HG02885 (cell line): ENCODE measurements around the gene NFKB2.

Source experiments
- ATAC-seq: cut with Tn5 transposase; IDR thresholded peaks from one replicate; pipeline ENCODE4 v1.9.1; 2021; ENCODE audit warnings: mild to moderate bottlenecking; ENCODE audit not compliant: unreplicated experiment, poor library complexity

The NFKB2 gene

DNA sequence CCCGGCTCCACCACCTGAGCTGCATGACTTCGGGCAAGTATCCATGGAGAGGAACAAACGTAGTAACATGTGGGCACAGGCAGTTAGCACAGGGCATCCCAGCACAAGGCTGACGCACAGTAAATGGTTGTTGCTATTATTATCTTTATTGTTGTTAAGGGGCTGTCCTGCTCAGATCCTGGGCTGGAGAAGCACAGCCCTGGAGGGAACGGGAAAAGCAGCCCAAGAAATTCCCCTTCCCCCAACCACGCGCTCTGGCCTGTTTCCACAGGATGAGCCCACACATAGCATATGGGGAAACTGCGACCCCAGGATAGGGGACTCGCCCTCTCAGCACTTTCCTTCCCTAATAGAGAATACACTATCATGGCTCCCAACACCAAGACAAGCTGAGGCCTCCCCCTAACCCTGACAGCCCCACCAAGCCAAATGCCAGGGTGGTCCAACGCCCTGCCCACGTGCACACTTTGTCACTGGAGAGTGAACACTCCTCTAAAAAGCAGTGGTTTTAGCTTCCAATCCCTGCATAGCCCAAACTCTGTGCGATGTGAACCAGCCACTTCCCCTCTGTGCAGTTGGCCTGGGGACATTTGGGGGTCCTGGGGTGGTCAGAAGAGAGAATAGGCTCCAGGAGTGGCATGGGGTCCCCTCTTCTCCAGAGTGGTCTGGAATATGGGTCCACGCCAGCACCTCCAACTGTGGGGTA, 12.1 kb downstream of the NFKB2 start:
- no peak for ATAC-seq

DNA sequence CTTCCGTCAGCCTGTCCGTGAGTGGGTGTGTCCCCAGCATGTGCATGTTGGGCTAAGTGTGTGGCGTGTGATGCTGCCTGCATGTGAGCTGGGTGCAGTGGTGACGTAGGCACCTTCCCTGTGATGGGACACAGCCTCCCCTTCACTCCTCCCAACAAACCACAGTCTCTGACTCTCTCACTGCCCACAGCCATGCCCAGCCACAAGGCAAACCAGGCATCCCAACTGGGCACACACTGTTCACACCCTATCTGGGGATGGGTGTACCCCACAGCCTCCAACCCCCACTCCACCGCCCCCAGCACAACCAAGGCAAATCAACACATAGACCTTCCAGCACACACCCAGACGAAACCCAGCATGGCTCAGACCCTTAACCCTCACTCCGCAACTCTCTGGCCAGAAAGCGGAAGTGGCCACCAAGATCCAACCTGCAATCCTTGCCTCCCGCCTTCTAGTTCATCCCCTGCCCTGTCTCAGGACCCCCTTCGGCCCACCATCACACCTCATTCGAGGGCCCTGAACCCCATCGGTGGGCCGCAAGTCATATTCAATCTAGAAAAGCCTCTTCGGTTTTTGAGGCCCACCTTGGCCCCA, 12.7 kb downstream of the NFKB2 start:
- ATAC-seq, result no peak

DNA sequence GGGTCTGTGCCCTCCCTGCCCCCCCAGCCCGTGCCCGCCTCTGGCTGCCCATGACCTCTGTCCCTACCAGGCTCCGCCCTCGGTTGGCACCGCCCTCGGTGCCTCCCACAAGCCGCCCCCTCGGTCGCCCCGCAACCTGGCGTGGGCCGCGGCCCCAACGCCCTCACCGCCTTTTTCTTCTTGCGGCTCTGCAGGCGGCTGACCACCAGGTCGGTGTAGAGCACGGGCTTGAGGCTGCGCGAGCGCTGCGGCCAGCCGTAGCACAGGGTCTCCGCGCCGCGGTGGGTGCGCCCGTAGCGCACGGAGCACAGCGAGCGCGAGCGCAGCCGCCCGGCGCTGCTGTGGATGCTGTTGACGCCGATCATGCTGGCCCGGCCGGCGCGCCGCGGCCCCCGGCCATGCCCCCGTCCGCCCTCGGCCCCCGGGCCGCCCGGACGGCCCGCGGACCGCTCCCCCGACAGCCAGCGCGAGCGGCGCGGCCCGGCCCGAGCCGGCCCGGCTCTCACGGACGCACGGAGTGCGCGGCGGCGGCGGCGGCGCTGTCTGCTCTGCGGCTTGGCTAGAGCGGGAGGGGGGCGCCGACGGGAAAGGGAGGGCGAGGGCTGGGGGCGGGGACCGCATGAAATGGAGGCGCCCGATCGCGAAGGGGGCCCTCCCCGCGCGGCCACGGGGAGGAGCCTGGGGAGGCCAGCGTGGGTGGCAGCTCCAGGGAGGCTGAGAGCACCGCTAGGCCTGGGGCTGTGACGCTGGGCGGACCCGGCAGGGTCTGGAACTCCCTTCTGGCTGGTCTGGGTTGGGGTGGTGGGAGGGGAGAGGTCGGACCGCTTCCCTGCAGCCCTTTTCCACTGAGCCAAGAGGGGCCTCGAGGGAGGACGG, 13.5 kb downstream of the NFKB2 start:
- no peak for ATAC-seq

DNA sequence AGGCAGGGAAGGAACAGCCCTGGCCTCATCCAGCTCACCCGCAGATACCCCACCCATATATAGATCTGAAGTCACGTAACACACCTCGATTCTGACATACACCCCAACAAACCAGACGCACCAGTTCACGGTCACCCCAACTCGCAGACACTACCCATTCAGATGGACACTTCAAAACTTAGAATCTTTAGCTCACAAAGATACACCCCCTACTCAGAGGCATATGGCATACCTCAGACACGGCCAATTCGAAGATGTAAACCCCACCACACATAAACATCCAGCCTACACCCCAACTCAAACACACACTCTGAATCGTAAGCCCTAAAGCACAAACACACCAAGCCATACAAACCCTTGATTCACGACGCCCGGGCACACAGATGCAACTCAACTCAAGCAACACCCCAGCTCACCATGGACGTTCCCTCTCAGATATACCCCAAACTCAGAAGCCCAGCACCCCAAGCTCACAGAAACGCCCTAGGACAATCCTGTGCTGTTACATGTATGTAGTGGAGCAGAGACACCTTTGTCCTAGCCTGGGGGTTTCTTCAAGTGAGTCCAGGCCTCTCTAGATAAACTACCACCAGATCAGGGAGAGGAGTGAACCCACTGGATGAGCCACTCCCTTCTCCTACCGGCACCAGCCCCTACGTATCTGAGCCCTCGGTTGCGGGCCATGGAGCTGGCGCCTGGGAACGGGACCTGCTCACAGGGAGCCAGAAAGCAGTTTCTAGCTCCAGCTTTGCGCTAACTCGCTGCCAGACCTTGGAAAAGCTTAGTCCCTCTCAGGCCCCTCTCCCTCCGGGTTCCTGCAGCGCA, 14.3 kb downstream of the NFKB2 start:
- no peak for ATAC-seq

DNA sequence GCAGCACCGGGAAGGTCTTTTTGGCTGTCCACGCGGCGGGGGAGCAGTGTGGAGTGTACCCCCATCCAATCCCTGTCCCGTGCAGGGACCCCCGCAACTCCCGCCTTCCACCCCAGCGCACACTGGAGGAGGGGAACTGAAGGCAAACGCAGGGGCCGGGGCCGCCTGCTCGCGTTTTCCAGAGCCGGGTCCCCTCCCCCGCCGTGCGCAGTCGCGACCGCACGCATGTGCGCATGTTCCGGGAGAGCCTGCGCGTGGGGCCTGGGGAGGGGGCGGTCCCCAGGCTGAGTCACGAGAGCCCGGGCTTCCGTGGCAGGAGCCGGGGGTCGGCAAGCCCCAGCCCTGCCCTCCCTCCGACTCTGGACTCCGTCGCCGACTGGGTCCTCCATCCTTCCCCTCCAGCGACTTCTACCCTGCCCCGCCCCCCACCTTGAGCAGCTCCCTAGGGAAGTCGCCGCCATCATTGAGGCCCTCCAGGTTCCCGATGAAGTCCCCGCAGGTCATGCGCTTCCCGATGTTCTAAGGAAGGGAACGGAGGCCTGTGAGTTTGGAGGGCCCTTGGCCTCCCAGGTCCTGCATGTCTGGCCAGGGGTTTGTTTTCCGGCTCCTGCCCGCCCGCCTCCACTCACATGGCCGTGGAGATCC, 15.0 kb downstream of the NFKB2 start:
- no peak for ATAC-seq

DNA sequence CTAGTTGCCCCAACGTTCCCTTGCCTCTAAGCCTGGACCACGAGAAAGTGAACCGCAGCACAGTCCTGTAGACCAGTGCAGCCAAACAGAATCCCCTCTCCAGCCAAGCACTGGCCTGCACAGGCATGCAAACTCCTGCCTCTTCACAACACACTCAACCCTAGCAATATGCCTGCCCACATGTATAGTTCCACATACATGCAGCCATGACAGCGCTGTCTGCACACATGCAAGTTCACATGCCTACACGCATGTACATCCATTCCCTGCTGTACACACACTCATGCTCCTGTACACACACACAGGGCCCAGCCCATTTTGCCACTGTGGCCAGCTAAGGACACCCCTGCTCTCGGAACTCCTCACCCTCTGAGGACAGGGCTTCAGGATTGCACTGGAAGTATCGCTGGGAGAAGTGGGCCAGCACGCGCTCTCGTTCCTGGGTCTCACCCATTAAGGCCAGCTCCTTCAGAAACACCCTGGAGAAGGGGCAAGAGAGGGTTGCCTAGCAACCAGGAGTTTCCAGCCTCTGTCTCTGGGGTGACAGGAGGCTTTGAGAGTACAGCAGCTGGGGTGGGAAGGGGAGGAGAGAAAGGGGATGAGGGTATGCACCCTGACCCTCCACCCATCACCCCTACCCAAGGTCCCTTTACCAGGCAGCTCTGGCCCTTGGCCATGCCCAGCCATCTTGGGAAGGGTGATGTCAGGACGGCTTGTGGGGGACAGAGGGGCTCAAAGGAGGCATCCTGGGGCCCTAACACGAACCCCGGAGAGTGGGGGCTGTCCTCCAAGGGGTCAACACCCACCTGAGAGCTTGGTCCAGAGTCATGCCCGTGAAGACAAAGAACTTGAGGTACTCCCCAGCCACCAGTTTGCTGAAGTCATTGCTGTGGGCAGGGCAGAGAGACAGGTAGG, 16.1 kb downstream of the NFKB2 start:
- no peak for ATAC-seq

DNA sequence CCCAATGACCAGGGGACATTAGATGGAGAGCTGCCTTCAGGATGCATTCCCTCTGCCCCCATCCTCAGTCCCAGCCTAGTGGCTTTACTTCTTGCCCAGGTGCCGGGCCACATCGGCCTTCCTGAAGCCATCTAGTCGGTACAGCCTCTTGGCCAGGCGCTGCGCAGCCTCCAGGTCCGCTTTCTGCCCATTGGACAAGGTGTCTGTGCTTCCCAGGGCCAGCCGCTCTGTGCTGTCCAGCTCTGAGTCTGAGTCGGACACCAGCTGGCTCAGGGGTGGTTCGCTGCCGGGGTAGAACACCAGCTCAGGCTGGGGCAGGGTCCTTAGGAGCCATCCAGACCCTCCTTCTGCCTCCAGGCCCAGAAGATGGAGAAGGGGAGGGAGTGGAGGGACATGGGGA, 16.8 kb downstream of the NFKB2 start:
- no peak for ATAC-seq

DNA sequence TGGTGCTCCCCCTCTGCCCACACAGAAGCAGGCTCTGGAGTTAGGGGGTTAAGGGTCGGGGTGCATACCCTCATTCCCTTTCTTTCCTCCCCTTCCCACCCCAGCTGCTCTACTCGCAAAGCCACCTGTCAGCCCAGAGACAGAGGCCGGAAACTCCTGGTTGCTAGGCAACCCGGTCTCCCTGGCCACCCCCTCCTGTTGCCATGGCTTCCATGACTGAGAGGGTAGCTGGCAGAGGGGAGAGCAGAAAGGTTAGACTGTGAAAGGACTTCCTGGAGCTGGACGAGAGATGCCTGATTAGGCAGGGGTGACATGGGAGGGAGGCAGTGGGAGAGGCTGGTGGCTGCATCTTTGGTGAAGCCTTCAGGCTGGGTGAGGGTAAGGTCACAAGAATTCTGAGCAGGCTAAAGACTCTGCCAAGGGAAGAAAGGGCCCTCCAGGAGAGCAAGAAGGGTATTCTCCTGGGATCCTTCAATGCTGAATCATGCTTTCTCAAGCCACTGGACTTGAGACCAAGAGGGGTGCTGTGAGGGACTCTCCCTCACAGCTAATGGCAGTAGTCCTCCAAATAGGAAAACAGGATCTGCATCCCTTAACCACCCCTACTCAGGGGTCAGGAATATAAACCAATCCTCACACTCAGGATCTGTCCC, 17.7 kb downstream of the NFKB2 start:
- ATAC-seq, result no peak

DNA sequence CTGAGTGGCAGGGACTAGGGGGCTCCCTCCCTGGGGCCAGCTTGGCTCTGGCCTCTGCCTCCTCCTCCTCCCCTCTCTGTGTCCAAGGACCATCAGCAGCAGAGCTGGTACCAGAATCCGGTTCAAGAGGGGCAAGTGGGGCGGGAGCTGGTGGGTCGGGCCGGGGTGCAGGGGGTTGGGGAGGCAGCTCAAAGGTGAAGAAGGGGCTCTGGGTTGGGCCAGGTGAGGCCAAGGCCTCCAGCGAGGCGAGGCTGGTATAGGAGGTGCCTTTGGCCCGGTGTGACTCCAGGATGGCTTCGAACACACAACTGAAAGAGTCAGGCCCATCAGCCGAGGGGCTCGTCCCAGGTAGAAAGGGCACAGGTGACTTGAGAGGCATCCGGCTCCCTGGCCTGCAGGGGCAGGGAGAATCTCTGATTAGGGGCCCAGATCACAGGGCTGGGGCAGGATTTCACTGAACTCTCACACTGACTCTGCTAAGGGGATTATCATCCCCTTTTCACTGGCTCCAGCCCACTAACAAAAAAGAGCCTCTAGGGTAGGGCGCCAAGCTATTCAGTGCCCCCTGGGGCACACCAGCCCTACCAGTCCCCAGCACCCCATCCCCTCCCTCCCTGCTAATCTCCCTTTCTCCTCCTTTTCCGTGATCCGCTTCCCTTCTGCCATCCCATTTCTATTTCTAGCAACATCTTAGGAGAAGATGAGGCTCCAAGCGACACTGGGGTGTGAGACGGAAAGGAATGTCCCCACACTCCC, 18.5 kb downstream of the NFKB2 start:
- ATAC-seq, result no peak

DNA sequence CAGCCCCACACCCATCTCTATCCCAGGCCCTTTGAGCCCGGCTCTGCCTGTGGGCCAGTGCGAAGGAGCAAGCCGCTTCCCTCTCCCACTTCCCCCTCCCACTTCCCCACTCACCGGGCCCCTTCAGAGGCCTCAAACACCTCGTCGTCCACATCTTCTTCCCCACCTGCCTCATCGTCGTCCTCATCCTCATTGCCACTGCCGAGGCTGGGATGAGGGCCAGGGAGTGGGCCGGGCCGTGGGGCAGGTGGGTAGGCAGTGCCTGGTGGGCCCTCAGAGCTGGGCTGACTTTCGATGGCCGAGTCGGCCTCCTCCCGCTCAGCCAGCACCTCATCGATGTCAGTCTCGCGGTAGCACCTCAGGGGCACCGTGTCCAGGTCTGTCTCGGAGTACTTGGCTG, 19.2 kb downstream of the NFKB2 start:
- ATAC-seq, result no peak

DNA sequence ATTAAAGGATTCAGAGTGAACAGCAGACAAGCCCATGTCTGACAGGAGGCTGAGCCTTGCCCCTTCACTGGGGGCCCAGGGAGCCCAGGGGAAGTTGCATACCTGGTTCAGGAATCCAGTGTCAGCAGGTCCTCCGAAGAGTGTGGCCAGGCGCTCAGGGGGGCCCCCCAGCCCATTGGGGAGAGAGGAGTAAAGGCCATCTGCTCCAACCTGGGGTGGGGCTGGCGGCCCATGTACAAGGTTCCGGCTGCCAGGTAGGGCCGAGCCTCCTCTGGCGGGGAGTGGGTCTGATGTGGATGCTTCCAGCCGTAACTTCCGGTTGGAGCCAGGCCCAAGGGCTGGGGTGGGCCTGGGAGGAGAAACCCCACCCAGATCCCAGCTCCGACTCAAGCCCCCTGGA, 20.8 kb downstream of the NFKB2 start:
- ATAC-seq, result no peak

DNA sequence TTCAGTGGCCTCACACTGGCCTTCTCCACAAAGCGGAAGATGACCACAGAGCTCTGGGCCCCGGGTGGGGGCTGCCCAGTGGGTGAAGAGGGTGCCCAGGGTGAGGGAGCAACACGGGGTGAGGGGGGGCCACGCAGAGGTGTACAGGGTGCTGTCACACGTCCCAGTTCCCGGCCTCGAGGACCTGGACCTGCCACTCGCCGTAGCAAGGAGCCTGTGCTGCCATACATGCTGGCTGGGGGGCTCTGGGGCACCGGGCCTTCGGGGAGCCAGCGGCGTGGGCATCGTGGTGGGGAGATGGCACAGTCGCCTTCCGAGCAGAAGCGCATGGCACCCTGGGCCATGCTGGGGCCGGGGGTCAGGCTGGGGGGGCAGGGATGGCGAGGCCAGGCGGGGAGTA, 21.2 kb downstream of the NFKB2 start:
- no peak for ATAC-seq

DNA sequence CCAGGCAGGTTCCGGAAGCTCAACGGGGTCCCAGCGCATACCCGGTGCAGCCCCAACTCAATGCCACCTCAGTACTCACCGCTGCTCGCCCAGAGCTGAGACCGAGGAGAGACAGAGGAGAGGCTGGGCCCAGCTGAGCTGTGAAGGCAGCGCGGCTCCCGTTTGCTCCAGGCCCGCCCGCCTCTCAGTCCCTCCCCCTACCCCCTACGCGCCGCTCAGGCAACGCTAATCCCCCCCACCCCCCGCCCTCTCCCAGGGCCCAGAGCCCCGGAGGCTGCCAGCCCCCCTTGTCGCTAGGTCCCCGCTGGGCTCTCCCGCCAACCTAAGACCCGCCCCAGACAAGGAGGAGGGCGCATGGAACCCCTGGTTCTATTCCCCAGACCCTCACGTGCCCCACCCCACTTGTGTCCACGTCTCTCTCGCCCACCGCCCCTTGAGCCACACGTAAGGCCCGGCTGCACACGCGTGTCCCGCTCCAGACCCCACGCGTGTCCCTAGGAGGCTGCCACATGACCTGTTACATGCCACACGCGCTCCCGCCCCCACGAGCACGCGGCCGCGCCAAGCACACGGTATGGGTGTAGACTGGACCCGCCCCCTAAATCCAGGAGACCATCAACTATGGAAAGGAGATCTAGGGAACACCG, 23.2 kb downstream of the NFKB2 start, which contains the start of gene PSD:
TSS of gene PSD (minus strand) at position 164 of the 647 bp plus-strand sequence. CDS start 1,747 bp downstream, outside the sequence.
- no peak for ATAC-seq

DNA sequence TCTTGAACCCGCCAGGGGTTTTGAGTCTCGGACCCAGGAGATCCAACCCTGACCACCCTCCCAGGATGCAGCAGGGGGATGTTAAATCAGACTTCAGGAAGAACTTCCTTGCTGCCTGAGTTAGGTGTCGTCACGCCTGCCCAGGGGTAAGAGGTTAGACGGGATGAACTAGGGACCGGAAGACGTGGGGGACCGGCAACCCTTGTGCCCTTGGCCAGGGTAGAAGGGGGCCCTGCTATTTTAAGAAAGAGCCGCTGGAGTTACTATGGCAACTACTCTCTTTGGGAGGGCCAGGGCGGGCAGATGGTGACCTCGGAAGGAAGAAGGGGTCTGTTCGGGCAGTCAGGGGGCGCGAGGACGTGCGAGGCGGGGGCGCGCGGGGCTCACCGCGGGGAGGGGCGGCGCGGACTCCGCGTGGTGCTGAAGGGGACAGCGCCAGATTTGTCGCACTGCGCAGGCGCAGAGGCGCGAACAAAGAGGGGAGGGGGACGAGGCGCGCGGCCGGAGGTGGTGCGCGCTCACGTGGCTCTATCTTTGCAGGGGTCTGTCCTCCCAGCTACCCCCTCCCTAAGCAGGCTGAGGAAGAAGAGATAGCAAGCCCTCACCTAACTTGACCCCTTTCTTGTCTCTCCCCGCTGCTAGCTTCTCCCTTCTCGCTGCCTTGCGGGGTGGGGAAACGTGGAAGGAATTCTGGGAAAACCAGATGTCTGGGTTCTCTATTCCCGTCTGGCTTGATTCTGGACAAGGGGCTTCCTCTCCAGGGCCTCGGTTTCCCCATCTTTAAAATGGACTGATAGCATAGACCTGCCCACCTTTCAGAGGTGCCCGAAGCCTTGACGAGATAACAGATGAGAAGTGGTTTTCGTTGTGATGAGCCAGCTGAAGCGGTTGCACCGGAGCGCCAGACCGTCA, 24.0 kb downstream of the NFKB2 start:
- ATAC-seq, result no peak

DNA sequence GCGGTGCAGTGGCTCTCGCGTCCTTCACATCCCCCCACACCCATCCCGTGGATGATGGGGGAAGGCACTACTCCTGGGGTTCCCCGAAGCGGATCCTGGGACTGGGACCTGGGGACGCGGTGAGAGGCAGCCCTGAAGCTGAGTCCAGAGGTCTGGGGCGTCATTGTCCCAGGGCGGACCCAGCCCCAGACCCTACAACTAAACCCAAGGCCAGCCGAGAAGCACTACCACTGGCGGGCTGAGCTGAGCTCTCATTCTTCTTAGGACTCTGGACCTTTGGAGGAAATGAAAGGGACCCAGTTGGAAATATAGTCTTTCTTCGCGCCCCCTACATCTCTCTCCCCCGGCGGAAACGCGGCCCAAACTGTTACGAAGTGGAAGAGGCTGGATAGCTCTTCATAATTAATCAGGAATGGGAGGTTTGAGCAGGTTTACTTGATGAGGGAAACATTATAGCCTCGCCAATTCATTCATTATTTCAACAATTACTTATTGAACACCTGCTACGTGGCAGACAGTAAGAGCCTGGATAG, 24.7 kb downstream of the NFKB2 start:
- no peak for ATAC-seq
